ENCODE measurements around the gene RAB5B. TPM values are rescaled to one million over a fixed set of nuclear protein-coding genes. Genes with fewer than 3 reads are reported as not detected.
"Not testable (repeated sequence)": the region's sequence is repeated elsewhere in the genome, so short reads cannot be mapped to it uniquely, and the experiment has no call there.

Gene RAB5B
- polyA plus RNA-seq, 1 donor (not counting 4 experiments of a cell fraction or from before 2014, with no cell fraction given): 138 TPM

DNA sequence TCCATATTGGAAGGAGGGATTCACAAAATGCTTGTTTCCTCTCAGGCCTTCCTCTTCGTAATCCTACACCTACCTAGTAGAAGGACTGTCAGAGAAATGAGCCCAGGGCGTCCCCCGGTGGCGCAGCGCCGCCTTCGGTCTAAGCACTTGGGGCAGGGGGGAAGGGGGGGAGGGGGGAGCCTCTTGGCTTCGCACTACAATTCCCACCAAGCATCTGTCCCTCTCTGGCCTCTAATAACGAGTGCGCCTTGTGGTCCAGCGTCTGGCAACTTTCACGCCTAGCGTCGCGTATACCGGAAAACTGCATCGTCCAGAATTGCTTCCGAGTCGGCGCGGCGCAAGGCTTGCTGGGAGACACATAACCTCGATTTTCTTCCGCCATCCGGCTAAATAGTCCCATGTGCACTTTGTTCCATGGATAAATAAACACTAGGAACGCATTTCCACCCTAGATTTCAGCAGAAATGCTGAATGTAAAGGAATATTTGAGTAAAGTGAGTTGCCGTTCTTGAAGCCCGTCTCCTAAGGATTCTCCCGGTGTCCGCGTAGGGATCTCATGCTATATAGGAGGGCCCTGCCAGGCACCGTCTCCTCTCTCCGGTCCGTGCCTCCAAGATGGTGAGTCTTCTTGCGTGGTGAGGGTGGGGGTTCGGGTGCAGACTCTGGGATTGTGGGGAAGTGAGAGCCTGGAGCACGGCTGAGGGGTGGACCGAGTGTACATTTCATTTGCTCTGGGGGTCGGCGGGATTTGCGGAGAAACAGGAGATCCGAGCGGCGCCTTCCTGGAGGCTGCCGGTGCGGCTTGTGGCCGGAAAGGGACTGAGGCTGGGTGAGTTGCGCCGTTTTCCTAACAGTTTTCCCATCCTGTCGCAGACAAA, 67.9 kb downstream of the RAB5B start, which contains the start of gene RPS26:
Gene RPS26 (plus strand): TSS at position 367 of the 878 bp plus-strand sequence. CDS start 249 bp downstream, at position 616.
- H3K27me3 ChIP-seq (ENCODE audit: control insufficient read depth, extremely low read depth, insufficient read depth, low read length): no peaks in the 10 kb centered on the region
- dilution Hi-C loops (cut with MboI; ENCODE audit: extremely low pct_ligation_motif_present, low sequenced_read_pairs): no loop called here
- peak within 1 kb of the TSS; percentile 97 for H3K9ac ChIP-seq (ENCODE audit: control insufficient read depth, extremely low read depth, insufficient read depth, low read length)
- H3K9me3 ChIP-seq (ENCODE audit: control insufficient read depth, low read depth, low read length): no peaks in the 10 kb centered on the region
- peaks cover 6% of the 10 kb centered on the region for H4K20me1 ChIP-seq (ENCODE audit: control insufficient read depth, extremely low read depth, insufficient read depth, low read length)
- peak within 1 kb of the TSS; percentile 79 to 98 (median 82) for H3K4me3 ChIP-seq (ENCODE audit: control insufficient read depth in 2 of 3, extremely low read depth in 1 of 3, insufficient read depth in 2 of 3, low read depth in 1 of 3, low read length in 3 of 3)
- peaks cover 22% of the 10 kb centered on the region for H3K4me1 ChIP-seq (ENCODE audit: control insufficient read depth, extremely low read depth, insufficient read depth, low read length)
- peak within 1 kb of the TSS; percentile 98 for H3K27ac ChIP-seq (ENCODE audit: control insufficient read depth, insufficient read depth, low read length)
- peak; percentile 88 for DNase-seq (ENCODE audit: low read depth, low spot score)
- H3K79me2 ChIP-seq (ENCODE audit: control insufficient read depth, insufficient read depth, low read length): peaks cover 22% of the 10 kb centered on the region
- FAIRE-seq: peak; percentile 80
- peaks cover 10 to 25% of the 10 kb centered on the region in 2 experiments for H3K36me3 ChIP-seq (ENCODE audit: control insufficient read depth in 2 of 2, extremely low read depth in 1 of 2, insufficient read depth in 2 of 2, low read length in 2 of 2)
- no peak for TF ChIP-seq EZH2 (IDR thresholded peaks at IDR 0.05; ENCODE audit: low read length)
- peak; percentile 11 to 69 (median 22) for TF ChIP-seq CTCF (optimal IDR thresholded peaks at IDR 0.05 in 1 of 3, IDR thresholded peaks at IDR 0.05 in 1 of 3, conservative IDR thresholded peaks at IDR 0.05 in 1 of 3; ENCODE audit: extremely low read depth in 1 of 3, insufficient read depth in 2 of 3, low read length in 3 of 3)
- peak within 1 kb of the TSS; percentile 99 for H2AFZ ChIP-seq (ENCODE audit: control insufficient read depth, low read length)
- H3K4me2 ChIP-seq (ENCODE audit: control insufficient read depth, extremely low read depth, insufficient read depth, low read depth, low read length): peak within 1 kb of the TSS; percentile 91
- H3K9me1 ChIP-seq (ENCODE audit: control insufficient read depth, extremely low read depth, insufficient read depth, low read length): no peaks in the 10 kb centered on the region

- H3K36me3 ChIP-seq (ENCODE audit: control insufficient read depth in 2 of 2, extremely low read depth in 1 of 2, insufficient read depth in 2 of 2, low read length in 2 of 2): peaks cover 10 to 25% of the 10 kb centered on the region in 2 experiments
- H3K9me1 ChIP-seq (ENCODE audit: control insufficient read depth, extremely low read depth, insufficient read depth, low read length); H2AFZ ChIP-seq (ENCODE audit: control insufficient read depth, low read length); dilution Hi-C loops (cut with MboI; ENCODE audit: extremely low pct_ligation_motif_present, low sequenced_read_pairs); H3K27me3 ChIP-seq (ENCODE audit: control insufficient read depth, extremely low read depth, insufficient read depth, low read length); DNase-seq (ENCODE audit: low read depth, low spot score); H3K9me3 ChIP-seq (ENCODE audit: control insufficient read depth, low read depth, low read length); FAIRE-seq; H4K20me1 ChIP-seq (ENCODE audit: control insufficient read depth, extremely low read depth, insufficient read depth, low read length): not testable (repeated sequence)
- peak overlapping the region; percentile 97 for H3K9ac ChIP-seq (ENCODE audit: control insufficient read depth, extremely low read depth, insufficient read depth, low read length)
- peak overlapping the region; percentile 98 for H3K27ac ChIP-seq (ENCODE audit: control insufficient read depth, insufficient read depth, low read length)
- peaks cover 25% of the 10 kb centered on the region for H3K4me1 ChIP-seq (ENCODE audit: control insufficient read depth, extremely low read depth, insufficient read depth, low read length)
- H3K4me3 ChIP-seq (ENCODE audit: control insufficient read depth in 2 of 3, extremely low read depth in 1 of 3, insufficient read depth in 2 of 3, low read depth in 1 of 3, low read length in 3 of 3): peak overlapping the region; percentile 79 to 98 (median 82)
- peaks cover 22% of the 10 kb centered on the region for H3K79me2 ChIP-seq (ENCODE audit: control insufficient read depth, insufficient read depth, low read length)
- peak overlapping the region; percentile 91 for H3K4me2 ChIP-seq (ENCODE audit: control insufficient read depth, extremely low read depth, insufficient read depth, low read depth, low read length)
Measured at GRCh38 chr12:56042430-56042813, 68.5 kb downstream of the RAB5B start.

Data from keratinocyte (primary cell).